ENCODE results near the gene TM4SF18.

Gene TM4SF18

GRCh38 chr3:149325581-149325980, 7.9 kb downstream of the TM4SF18 start:
- no peak for DNase-seq

DNA sequence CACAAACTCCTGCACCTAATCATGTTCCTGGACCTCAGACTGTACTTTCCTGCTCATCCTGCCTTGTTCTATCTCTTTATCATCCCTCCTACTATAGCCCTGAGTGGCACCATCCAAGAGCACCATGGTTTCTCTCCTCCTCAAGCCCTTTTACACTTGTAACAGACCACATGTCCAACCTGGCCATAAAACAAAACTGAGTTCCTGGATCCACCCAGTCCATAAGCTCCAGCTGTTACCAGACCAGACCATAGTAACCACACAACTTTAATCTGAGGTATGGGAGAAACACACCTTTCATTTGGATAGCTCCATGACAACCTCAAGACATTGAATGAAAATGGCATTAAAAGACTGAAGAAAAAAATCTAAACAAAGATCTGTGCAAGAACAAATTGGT, 9.1 kb downstream of the TM4SF18 start:
- no peak for DNase-seq

- DNase-seq = no peak
Measured at GRCh38 chr3:149321640-149322039, 11.8 kb downstream of the TM4SF18 start.

- no peak for DNase-seq
Measured at GRCh38 chr3:149321136-149321535, 12.3 kb downstream of the TM4SF18 start.

GRCh38 chr3:149319750-149320149, 13.7 kb downstream of the TM4SF18 start:
- no peak for DNase-seq

GRCh38 chr3:149317072-149317471, 16.4 kb downstream of the TM4SF18 start:
- DNase-seq = no peak

DNA sequence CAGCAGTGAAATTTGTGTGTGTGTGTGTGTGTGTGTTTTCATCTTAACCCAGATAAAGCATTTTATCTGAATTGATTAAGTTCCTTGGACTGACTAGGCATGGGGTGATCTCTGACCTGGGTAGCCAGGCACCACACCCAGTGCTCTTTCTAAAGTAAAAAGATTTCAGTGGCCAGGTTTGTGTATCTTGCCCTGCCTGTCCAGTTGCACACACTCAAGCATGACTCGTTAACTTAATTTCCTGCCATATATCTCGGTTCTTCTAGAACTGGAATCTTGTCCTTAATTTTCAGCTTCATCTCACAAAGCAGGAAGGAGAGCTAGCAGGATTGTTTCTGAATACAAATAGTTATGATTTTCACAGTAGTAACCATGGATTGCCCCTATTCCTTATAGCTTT, 17.0 kb downstream of the TM4SF18 start:
- no peak for DNase-seq

DNA sequence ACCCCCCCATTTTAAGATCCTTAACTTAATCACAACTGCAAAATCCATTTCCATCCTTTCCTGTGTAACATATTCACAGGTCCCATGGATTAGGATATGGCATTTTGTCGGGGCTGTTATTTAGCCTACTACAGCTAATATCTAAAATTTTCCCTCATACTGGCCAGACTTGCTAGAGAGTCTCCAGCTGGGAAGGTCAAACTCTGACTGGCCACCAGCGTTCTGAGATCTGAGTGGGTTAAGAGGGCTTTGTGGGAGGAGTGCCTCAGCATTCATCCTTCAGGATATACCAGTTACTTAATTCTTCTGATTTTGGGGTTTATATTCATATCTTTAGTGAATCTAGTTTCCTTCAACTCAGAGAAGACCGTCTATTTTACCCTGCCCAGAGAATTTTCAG, 17.7 kb downstream of the TM4SF18 start:
- DNase-seq = no peak

DNA sequence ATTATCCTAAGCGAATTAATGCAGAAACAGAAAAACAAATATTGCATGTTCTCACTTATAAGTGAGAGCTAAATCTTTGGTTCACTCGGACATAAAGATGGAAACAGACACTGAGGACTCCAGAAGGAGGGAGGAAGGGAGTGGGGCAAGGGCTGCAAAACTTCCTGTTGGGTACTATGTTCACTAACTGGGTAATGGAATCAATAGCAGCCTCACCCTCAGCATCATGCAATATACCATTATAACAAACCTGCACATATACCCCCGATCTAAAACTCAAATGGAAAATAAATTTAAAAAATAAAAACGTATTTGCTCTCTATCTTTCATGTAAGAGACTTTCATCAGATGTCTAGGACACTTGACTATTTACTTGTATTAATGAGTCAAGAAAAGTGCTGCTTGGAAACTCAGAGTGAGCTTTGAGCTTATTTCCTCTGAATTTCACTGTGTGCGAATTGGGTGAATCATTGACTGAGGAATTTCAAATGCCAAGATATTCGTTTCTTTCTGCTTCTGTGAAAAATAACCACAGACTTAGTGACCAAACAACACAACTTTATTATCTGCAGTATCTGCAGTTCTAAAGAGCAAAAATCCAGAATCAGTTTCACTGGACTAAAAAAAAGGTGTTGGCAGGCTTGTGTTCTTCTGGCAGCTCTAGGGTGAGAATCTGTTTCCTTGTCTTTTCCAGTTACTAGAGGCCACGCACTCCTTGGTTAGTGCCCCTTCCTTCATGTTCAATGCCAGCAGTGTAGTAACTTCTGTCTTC, 18.4 kb downstream of the TM4SF18 start:
- no peak for DNase-seq

DNA sequence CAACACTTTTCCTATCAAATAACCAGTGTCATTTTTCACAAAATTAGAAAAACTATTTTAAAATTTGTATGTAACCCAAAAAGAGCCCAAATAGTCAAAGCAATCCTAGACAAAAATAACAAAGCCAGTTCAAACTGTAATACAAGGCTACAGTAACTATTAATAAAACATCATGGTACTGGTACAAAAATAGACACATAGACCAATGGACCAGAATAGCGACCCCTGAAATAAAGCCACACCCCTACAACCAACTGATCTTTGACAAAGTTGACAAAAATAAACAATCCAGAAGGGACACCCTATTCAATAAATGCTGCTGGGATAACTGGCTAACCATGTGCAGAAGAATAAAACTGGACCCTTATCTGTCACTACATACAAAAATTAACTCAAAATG, 19.9 kb downstream of the TM4SF18 start:
- no peak for DNase-seq

DNA sequence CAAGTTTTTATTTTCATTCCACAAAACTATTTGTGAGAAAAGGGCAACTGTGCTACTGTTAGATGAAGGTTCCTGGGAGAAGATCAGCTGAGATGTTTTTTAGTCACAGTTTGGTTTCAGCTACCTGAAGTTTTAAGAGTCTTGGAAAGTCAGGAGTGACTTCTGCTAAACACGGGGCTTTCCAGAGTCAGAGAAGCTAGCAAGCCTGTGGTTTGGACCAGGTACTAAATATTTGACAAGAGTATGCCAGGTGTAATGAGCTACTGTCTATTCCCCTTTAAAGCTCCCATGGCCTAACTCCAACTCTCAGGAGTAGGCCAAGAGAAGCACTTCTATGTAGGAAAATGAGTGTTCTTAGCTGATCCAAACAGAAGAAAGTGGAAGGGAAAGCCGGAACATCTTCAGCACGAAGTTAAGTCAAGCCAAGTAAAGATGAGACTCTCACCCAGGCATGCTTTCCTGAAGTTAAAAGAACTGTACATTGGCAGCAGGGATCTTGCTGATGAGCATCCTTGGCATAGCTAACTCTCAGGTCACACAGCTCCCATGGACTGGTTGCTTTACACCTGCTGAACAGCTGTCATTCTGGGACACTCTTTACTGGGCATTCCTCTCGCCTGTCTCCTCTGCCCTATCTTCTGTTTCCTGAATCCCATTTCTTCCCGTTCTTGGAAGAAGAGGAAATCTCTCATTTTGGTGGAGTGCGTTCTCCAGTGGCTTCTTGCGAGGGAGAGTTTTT, 22.5 kb downstream of the TM4SF18 start:
- no peak for DNase-seq

GRCh38 chr3:149307435-149307783, 26.0 kb downstream of the TM4SF18 start:
- no peak for DNase-seq

GRCh38 chr3:149306751-149307434, 26.5 kb downstream of the TM4SF18 start:
- DNase-seq = no peak

DNA sequence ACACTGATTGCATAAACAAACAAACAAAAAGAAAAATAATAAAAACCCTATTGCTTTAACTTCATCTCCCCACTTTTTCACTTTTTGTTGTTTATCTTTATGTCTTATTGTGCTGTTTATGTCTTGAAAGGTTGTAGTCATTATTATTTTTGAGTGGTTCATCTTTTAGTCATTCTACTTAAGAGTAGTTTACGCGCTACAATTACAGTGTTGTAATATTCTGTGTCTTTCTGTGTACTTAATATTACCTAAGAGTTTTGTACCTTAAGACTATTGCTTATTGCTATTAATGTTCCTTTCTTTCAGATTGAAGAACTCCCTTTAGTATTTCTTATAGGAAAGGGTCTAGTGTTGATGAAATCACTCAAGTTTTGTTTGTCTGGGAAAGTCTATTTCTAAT, 28.1 kb downstream of the TM4SF18 start:
- DNase-seq = no peak

GRCh38 chr3:149299938-149300801, 33.3 kb downstream of the TM4SF18 start:
- no peak for DNase-seq

GRCh38 chr3:149296972-149297371, 36.5 kb downstream of the TM4SF18 start:
- no peak for DNase-seq

DNA sequence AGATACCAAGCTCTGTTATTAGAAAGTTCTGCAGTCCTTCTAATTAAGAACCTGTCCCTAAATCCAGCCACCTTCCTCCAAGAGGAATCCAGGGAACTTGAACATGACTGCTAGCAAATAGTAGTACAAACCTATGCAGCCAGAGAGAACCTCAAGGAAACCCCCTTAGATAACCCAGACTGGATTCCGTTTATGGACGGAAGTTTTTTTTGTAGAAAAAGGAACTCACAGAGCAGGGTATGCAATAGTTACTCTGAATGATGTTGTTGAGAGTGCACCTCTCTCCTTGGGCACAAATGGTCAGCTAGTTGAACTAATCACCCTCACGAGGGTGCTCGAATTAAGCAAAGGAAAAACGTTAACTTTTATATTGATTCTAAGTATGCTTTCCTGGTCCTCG, 40.8 kb downstream of the TM4SF18 start:
- no peak for DNase-seq

DNA sequence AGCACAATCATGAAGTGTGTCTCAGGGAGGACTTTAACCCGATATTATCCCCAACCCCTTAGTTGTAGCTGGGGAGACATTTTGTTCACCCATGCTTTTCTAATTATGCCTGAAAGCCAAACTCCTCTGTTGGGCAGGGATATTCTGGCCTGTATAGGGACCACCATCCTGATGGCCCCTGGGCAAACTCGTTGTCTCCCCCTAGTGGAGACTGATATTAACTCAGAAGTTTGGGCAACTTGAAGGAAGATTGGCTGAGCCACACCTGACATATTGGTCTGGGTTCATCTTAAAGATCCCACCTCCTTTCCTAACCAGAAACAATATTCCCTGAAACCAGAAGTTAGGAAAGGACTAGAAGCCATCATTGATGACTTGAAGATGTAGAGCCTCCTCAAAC, 42.3 kb downstream of the TM4SF18 start:
- no peak for DNase-seq

DNA sequence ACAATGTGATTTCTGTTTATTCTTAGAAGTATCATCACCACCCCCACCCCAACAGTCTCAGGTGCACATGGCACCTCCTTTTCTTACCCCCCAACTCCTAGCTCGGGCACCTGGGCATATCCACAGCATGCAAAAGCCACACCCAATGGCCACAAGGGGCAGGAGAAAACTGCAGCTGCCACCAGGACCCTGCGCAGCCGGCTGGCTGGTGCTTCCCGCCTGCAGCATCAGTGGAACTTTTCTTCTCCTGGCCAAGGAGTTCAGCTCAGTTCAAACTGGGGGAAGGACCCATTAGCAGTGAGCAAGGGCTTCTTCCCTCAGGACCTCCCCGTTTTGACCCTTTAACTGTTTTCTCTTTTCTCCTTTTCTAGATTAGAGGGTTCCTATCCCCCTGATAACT, 44.8 kb downstream of the TM4SF18 start:
- DNase-seq = no peak

DNA sequence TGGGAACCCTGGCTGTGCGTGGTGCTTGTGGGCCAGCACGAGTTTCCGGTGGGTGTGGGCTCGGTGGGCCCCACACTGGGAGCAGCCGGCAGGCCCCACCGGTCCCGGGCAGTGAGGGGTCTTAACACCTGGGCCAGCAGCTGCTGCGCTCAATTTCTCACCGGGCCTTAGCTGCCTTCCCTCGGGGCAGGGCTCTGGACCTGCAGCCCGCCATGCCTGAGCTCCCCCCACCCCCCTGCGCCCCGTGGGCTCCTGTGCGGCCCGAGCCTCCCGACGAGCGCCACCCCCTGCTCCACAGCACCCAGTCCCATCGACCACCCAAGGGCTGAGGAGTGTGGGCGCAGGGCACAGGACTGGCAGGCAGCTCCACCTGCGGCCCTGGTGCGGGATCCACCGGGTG, 49.4 kb downstream of the TM4SF18 start:
- DNase-seq = no peak

DNA sequence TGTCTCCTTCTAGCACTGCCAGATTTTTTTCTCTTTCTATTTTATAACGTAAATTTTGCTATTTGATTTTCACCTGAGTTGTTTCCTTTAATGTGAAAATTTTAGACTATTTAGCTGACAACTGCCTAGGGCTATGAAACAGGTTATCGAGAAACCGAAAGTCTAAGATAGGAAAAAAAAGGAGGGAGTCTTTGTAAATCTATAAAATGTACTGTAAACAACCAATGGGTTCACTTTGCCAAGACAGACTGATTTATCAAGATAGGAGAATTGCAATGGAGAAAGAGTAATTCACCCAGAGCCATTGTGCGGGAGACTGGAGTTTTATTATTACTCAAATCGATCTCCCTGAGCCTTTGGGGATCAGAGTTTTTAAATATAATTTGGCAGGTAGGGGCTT, 50.0 kb downstream of the TM4SF18 start:
- DNase-seq = no peak

- DNase-seq = no peak
Measured at GRCh38 chr3:149282836-149283235, 50.6 kb downstream of the TM4SF18 start.

- DNase-seq = no peak
Measured at GRCh38 chr3:149282322-149282721, 51.1 kb downstream of the TM4SF18 start.
